Sigmoid colon (tissue), 7 donors: Measurements from ENCODE around the gene HPCAL1. TPM values are rescaled to one million over a fixed set of nuclear protein-coding genes. Genes with fewer than 3 reads are reported as not detected.

ENCODE experiments used
- DNase-seq: peaks from one replicate; pipeline ENCODE4 v3.0.0-alpha.2; 2019
- H3K27ac ChIP-seq, 4 donors: fragments of 200-600 bp; sonication (generic); one replicate each; pipeline ENCODE4 v1.5.1; 2016 to 2019; ENCODE audit warnings: mild to moderate bottlenecking in 1 of 4
- H3K27me3 ChIP-seq, 3 donors: fragments of 200-600 bp; sonication (generic); one replicate each; pipeline ENCODE4 v1.5.1; 2019; ENCODE audit warnings: mild to moderate bottlenecking in 1 of 3
- H3K36me3 ChIP-seq, 4 donors: fragments of 200-600 bp; sonication (generic); one replicate each; pipeline ENCODE4 v1.5.1; 2016 to 2019
- H3K4me1 ChIP-seq, 4 donors: fragments of 200-600 bp; sonication (generic); one replicate each; pipeline ENCODE4 v1.5.1; 2017 to 2019
- H3K4me3 ChIP-seq, 4 donors: fragments of 200-600 bp; sonication (generic); one replicate each; pipeline ENCODE4 v1.5.1; 2017 to 2019; ENCODE audit warnings: mild to moderate bottlenecking in 2 of 4, moderate library complexity in 1 of 4
- H3K9me3 ChIP-seq, 4 donors: fragments of 200-600 bp in 3 of 4; sonication (generic) in 3 of 4; one replicate each; pipeline versions ENCODE4 v1.5.1 to v1.6.1; 2013 to 2019
- EP300 ChIP-seq, 4 donors: sonication (generic); formaldehyde crosslinking; IDR thresholded peaks; one replicate each; pipeline ENCODE4 v1.6.1; 2017; ENCODE audit warnings: antibody characterized with exemption in 4 of 4
- POLR2A ChIP-seq, 2 donors: fragments of 450-650 bp; IDR thresholded peaks; one replicate each; pipeline ENCODE4 v1.6.1; 2016; ENCODE audit warnings: antibody characterized with exemption in 2 of 2, mild to moderate bottlenecking in 2 of 2, moderate library complexity in 2 of 2
- POLR2AphosphoS5 ChIP-seq, 4 donors: sonication (generic); formaldehyde crosslinking; IDR thresholded peaks; one replicate each; pipeline ENCODE4 v1.6.1; 2017; ENCODE audit warnings: antibody characterized with exemption in 4 of 4
- whole genome bisulfite sequencing, 2 donors: extraction: QIAGEN DNeasy Blood & Tissue Kit; methylation state at CpG; one replicate each; pipeline ENCODE4 v1.1.7; 2013; 5-methylcytosine and 5-hydroxymethylcytosine counted together
- intact Hi-C: fragments of 100-400 bp; cut with DNase I; formaldehyde crosslinking; loops from one replicate; pipeline ENCODE4 v1.15.1; 2023
- polyA plus RNA-seq, 3 donors: library from polyadenylated mRNA; stranded (reverse); fragments of 200-250 nt; gene quantifications; one replicate each; pipeline ENCODE4 v1.2.3, GENCODE V29; 2013
- total RNA-seq, 4 donors: library from RNA; depleted of rRNA; stranded (reverse); fragments of >200 nt; gene quantifications; one replicate each; pipeline ENCODE4 v1.1.0, GENCODE V29; 2016
- TF ChIP-seq, protein P1 (sequence below), 4 experiments: fragments of 450-650 bp in 3 of 4; fragments of 200-600 bp in 1 of 4; IDR thresholded peaks; one replicate each; pipeline ENCODE4 v1.5.1; 2016 to 2019; ENCODE audit warnings: antibody characterized with exemption in 4 of 4, mild to moderate bottlenecking in 3 of 4, moderate library complexity in 2 of 4
- donor health status: healthy with polysubstance abuse.
- donor health status: Bipolar disorder and iron deficiency.
- donor health status: healthy.

Gene HPCAL1
- total and polyA plus RNA-seq, 7 donors: 27.7 to 115 (median 46.0) TPM

DNA sequence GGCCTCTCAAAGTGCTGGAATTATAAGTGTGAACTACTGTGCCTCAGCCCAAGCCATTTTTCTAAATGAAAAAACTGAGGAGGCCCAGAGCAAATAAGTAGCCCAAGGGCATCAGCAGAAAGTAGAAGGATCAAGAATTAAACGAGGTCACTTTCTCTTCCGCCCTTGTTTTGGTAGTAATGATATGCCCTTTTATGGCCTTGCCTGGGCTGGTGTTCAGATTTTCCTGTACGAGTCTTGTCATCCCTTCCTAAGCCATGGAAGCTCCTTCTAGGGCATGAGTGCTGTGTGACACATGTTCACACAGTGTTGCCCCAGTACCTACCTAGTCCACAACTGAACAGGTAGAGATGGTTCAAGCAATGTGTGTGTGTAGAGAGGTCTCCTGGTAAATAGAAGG lies 6.6 kb downstream of the HPCAL1 start:
- H3K27me3 ChIP-seq: no peaks in the 10 kb centered on the region
- 58 to 75% methylated on average over 3 of the region's 3 CpGs for WGBS, 2 donors
- peaks cover 0 to 23% (median 11%) of the 10 kb centered on the region in 4 donors for H3K4me1 ChIP-seq
- TF ChIP-seq EP300 (IDR thresholded peaks at IDR 0.05) (no peak), POLR2AphosphoS5 (IDR thresholded peaks at IDR 0.05) (no peak), POLR2A (IDR thresholded peaks at IDR 0.05) (no peak)
- TF ChIP-seq, protein P1, sequence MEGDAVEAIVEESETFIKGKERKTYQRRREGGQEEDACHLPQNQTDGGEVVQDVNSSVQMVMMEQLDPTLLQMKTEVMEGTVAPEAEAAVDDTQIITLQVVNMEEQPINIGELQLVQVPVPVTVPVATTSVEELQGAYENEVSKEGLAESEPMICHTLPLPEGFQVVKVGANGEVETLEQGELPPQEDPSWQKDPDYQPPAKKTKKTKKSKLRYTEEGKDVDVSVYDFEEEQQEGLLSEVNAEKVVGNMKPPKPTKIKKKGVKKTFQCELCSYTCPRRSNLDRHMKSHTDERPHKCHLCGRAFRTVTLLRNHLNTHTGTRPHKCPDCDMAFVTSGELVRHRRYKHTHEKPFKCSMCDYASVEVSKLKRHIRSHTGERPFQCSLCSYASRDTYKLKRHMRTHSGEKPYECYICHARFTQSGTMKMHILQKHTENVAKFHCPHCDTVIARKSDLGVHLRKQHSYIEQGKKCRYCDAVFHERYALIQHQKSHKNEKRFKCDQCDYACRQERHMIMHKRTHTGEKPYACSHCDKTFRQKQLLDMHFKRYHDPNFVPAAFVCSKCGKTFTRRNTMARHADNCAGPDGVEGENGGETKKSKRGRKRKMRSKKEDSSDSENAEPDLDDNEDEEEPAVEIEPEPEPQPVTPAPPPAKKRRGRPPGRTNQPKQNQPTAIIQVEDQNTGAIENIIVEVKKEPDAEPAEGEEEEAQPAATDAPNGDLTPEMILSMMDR (IDR thresholded peaks at IDR 0.05): no peak
- no peaks in the 10 kb centered on the region for H3K36me3 ChIP-seq
- no peaks in the 10 kb centered on the region for H3K9me3 ChIP-seq
- H3K4me3 ChIP-seq: no peak overlapping the region
- no peak for DNase-seq
- intact Hi-C loops: no loop called here
- H3K27ac ChIP-seq: no peak overlapping the region

DNA sequence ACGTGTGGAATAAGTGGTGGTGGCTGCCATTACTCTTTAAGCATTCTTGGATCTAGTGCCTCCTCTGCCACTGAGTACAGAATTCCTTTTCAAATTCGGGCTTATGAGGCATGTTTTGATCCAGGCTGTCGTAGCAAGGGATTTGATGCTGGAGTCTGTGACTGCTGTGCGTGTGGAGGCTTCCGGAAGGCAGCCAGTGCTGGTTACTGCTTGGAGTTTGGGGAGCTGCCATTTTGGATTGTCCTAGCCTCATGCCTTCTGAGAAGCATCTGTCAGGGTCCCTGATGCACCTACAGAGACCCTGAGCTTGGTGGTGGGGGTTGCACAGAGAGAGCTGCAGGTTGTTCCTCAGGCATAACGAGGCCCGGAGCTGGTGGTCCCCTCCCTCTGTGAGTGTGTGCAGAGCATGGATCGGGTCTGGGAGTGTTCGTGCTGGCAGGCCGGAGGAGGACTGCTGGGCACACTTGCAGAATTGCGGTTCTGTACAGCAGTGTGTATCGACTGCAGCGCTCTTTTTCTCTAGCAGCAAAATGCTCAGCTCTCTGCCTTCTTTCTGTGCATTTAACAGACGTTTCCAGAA lies 7.7 kb downstream of the HPCAL1 start:
- no peak overlapping the region for H3K4me3 ChIP-seq
- intact Hi-C loops: no loop called here
- no peak overlapping the region for H3K27ac ChIP-seq
- WGBS, 2 donors: 90 to 95% methylated on average over 14 of the region's 14 CpGs
- no peak for DNase-seq
- no peak for TF ChIP-seq POLR2AphosphoS5 (IDR thresholded peaks at IDR 0.05)
- no peaks in the 10 kb centered on the region for H3K9me3 ChIP-seq
- no peaks in the 10 kb centered on the region for H3K36me3 ChIP-seq
- no peaks in the 10 kb centered on the region for H3K27me3 ChIP-seq
- H3K4me1 ChIP-seq: peaks cover 0 to 12% (median 2%) of the 10 kb centered on the region in 4 donors

DNA sequence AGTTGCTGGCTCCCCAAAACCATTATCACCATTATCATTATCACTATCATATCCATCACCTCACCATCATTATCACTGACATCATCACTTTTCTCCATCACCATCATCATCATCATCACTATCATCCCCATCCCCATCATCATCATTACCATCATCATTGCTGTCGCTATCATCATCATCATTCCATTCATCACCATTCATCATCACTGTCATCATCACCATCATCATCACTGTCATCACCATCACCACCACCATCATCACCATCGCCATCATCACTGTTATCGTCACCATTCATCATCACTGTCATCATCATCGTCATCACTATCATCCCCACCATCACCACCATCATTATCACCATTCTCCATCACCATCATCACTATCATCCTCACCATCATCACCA lies 9.0 kb downstream of the HPCAL1 start:
- WGBS, 2 donors: 74 to 84% methylated on average over 4 of the region's 4 CpGs
- no peak overlapping the region for H3K4me3 ChIP-seq
- no peak for DNase-seq
- no peak overlapping the region for H3K27ac ChIP-seq
- TF ChIP-seq, protein P1 (IDR thresholded peaks at IDR 0.05): no peak
- TF ChIP-seq POLR2A (IDR thresholded peaks at IDR 0.05) (no peak), EP300 (IDR thresholded peaks at IDR 0.05) (no peak), POLR2AphosphoS5 (IDR thresholded peaks at IDR 0.05) (no peak)
- H3K9me3 ChIP-seq: no peaks in the 10 kb centered on the region
- H3K36me3 ChIP-seq: no peaks in the 10 kb centered on the region
- H3K27me3 ChIP-seq: no peaks in the 10 kb centered on the region
- H3K4me1 ChIP-seq: peaks cover 0 to 7% (median 0%) of the 10 kb centered on the region in 4 donors
- intact Hi-C loops: no loop called here

DNA sequence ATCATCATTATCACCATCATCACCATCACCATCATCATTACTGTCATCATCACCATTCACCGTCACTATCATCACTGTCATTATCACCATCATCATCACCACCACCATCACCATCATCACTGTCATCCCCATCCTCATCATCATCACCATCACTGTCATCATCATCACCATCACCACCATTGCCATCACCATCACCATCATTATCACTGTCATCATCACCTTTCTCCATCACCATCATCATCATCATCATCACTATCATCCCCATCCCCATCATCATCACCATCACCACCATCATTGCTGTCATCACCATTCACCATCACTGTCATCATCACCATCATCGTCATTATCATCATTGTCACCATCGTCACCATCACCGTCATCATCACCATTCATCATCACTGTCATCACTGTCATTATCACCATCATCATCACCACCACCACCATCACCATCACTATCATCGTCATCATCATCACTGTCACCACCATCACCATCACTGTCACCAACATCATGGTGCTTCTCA lies 9.8 kb downstream of the HPCAL1 start:
- Histone ChIP-seq H3K4me3 (no peak overlapping the region), H3K9me3 (no peaks in the 10 kb centered on the region), H3K4me1 (peaks cover 0 to 4% (median 0%) of the 10 kb centered on the region in 4 donors), H3K27me3 (no peaks in the 10 kb centered on the region), H3K27ac (no peak overlapping the region), H3K36me3 (no peaks in the 10 kb centered on the region)
- TF ChIP-seq, protein P1 (IDR thresholded peaks at IDR 0.05): no peak
- no peak for TF ChIP-seq POLR2A (IDR thresholded peaks at IDR 0.05)
- TF ChIP-seq EP300 (IDR thresholded peaks at IDR 0.05): no peak
- no peak for TF ChIP-seq POLR2AphosphoS5 (IDR thresholded peaks at IDR 0.05)
- 88 to 96% methylated on average over 5 of the region's 5 CpGs for WGBS, 2 donors
- intact Hi-C loops: no loop called here
- no peak for DNase-seq

DNA sequence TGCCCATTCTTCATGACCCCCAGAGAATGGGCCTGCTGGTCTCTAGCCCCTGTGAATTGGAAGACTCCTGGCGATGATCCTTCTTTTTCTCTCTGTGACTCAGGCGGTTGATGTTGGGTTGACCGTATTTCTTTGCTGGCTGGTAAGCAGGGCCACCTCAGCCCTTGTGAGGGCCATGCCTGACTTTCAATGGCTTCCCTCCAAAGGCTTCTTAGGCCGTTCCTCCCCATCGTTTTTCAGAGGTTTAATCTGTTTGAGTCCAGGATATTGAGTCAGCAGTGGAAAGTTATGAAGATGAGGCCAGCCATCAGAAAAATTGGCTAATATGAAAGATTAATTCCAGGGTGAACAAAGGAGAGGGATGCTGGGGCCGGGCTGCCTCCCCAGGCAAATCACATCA lies 13.6 kb downstream of the HPCAL1 start:
- Histone ChIP-seq H3K4me1 (no peaks in the 10 kb centered on the region), H3K27ac (no peak overlapping the region), H3K36me3 (no peaks in the 10 kb centered on the region), H3K9me3 (no peaks in the 10 kb centered on the region), H3K4me3 (no peak overlapping the region), H3K27me3 (no peaks in the 10 kb centered on the region)
- 75 to 88% methylated on average over 6 of the region's 6 CpGs for WGBS, 2 donors
- no peak for TF ChIP-seq POLR2A (IDR thresholded peaks at IDR 0.05)
- TF ChIP-seq, protein P1 (IDR thresholded peaks at IDR 0.05): no peak
- TF ChIP-seq POLR2AphosphoS5 (IDR thresholded peaks at IDR 0.05): no peak
- TF ChIP-seq EP300 (IDR thresholded peaks at IDR 0.05): no peak
- intact Hi-C loops: no loop called here
- DNase-seq: no peak
